ENCODE measurements around the gene ORM2. TPM values are rescaled to one million over a fixed set of nuclear protein-coding genes. Genes with fewer than 3 reads are reported as not detected.

The ORM2 gene
- total and polyA plus RNA-seq, 2 of the 13 experiments (the other 11 are each of a cell fraction or from before 2014, with no cell fraction given): 565 to 824 TPM

DNA sequence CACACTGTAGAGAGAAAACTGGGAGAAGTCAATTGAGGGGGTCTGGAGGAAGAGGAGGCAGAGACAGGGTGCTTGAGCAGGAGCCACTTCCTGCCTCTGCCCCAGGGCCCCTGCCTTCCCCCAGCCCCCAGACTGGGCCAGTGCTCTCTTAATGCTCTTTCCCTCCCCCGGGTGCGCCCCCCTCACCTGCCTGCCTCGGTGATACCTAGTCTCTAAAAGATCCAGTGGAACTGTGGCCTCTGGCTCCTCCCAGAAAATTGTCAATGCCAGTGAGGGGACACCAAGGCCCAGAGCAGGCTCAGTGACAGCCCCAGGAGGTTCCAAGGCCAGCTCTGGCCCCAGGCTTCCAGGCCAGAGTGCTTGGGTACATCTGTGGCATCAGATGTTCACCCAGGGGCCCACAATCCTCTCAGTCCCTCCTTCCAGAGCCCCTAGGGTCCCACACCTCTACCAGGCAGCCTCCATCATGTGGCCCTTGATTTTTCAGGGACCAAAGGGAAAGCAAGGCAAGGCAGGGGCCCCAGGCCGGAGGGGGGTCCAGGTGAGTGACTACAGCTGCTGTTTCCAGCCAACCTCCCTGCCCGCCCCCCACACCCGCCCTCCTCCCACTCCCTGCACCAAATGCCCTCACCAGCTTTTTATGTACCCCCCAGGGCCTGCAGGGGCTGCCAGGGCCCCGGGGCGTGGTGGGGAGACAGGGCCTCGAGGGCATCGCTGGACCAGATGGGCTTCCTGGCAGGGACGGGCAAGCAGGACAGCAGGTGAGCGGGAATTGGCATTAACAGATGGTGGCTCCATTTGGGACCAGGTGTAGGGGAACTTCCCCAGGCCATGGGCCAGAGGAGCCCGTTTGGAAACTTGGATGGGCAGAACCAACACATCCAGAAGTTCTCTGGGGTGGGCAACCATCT lies 39.8 kb upstream of the ORM2 start:
- no peak overlapping the region for H3K4me3 ChIP-seq (replicated peaks in 1 of 3; ENCODE audit: insufficient read depth in 1 of 3, low read depth in 2 of 3, low read length in 3 of 3)
- peaks cover 42 to 78% of the 10 kb centered on the region in 2 experiments for H3K36me3 ChIP-seq (replicated peaks in 1 of 2; ENCODE audit: control insufficient read depth in 1 of 2, insufficient read depth in 2 of 2, low read length in 2 of 2)
- in situ Hi-C loops (cut with HindIII; ENCODE audit: extremely low pct_ligation_motif_present, low pct_unique_long_range_greater_than_20kb) (loop anchor here (5.0 kb wide), 3 partner anchors 133 to 483 kb away; partner anchors contain the start of genes COL27A1 and KIF12), intact Hi-C loops (cut with micrococcal nuclease; ENCODE audit: unreplicated experiment) (loop anchor here (2.0 to 5.0 kb wide), 2 partner anchors 133 to 181 kb away; partner anchors contain the start of gene COL27A1)
- ChIA-PET CTCF (ENCODE audit: low intra/inter-chr PET ratio, low total read pairs) (interaction anchor here (1.8 to 1.9 kb wide), 2 partner anchors 182 to 207 kb away, joined by 18 to 21 read pairs; no protein-coding TSS in a partner anchor), POLR2A (interaction anchor here (1.0 to 3.2 kb wide), 4 partner anchors 115 to 218 kb away, joined by 3 to 24 read pairs (median 4); no protein-coding TSS in a partner anchor)
- H2AFZ ChIP-seq (ENCODE audit: low read length): no peak overlapping the region
- no peak overlapping the region for H3K27ac ChIP-seq (ENCODE audit: extremely low read length, insufficient read depth, low read length)
- no peaks in the 10 kb centered on the region for H3K79me2 ChIP-seq (ENCODE audit: insufficient read depth, low read length)
- no peaks in the 10 kb centered on the region for H3K27me3 ChIP-seq (ENCODE audit: control insufficient read depth in 1 of 2, insufficient read depth in 2 of 2, low read length in 2 of 2)
- FAIRE-seq (no peak), DNase-seq (ENCODE audit: low spot score) (no peak), ATAC-seq (peak; percentile 4; the same call in 1 of the 3 replicates)
- H4K20me1 ChIP-seq (ENCODE audit: insufficient read depth, low read length): no peaks in the 10 kb centered on the region
- WGBS (ENCODE audit: low lambda C conversion rate): 93% methylated on average over 11 of the region's 13 CpGs
- no TSS peak for BruUV-seq (replicated peaks)
- peak; percentile 81 for TF ChIP-seq AGO2 (optimal IDR thresholded peaks at IDR 0.05; ENCODE audit: low read depth, low read length)
- no peak for TF ChIP-seq YEATS2 (CRISPR knock-in tag; IDR thresholded peaks at IDR 0.05; ENCODE audit: borderline replicate concordance)
- peaks cover 7% of the 10 kb centered on the region for H3K9me3 ChIP-seq (ENCODE audit: low read length)
- no peak overlapping the region for H3K9ac ChIP-seq (ENCODE audit: insufficient read depth, low read depth, low read length)
- H3K4me2 ChIP-seq (ENCODE audit: low read depth, low read length): no peak overlapping the region
- no peaks in the 10 kb centered on the region for H3K4me1 ChIP-seq (ENCODE audit: insufficient read depth, low read length)

DNA sequence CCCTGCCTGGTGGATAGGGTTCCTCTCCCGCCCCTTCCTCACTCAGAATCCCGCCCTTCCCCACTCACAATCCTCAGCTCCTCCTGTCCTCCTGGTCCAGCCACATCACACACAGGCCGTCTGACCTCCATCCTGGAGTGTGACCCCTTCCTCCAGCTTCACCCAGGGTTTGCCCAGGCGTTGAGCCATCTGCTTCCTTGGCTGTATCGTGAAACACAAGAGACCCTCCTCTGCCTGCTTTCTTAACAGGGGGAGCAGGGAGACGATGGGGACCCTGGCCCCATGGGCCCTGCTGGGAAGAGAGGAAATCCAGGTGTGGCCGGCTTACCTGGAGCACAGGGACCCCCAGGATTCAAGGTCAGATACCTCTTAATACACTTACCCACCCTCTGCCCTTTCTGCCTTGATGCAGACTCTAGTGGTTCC lies 39.1 kb upstream of the ORM2 start:
- Histone ChIP-seq H3K27ac (ENCODE audit: extremely low read length, insufficient read depth, low read length) (no peak overlapping the region), H3K36me3 (replicated peaks in 1 of 2; ENCODE audit: control insufficient read depth in 1 of 2, insufficient read depth in 2 of 2, low read length in 2 of 2) (peaks cover 39 to 78% of the 10 kb centered on the region in 2 experiments), H3K79me2 (ENCODE audit: insufficient read depth, low read length) (no peaks in the 10 kb centered on the region), H3K9ac (ENCODE audit: insufficient read depth, low read depth, low read length) (no peak overlapping the region), H3K27me3 (ENCODE audit: control insufficient read depth in 1 of 2, insufficient read depth in 2 of 2, low read length in 2 of 2) (no peaks in the 10 kb centered on the region), H2AFZ (ENCODE audit: low read length) (no peak overlapping the region), H3K4me1 (ENCODE audit: insufficient read depth, low read length) (no peaks in the 10 kb centered on the region), H3K4me3 (replicated peaks in 1 of 3; ENCODE audit: insufficient read depth in 1 of 3, low read depth in 2 of 3, low read length in 3 of 3) (no peak overlapping the region), H4K20me1 (ENCODE audit: insufficient read depth, low read length) (no peaks in the 10 kb centered on the region), H3K9me3 (ENCODE audit: low read length) (peaks cover 10% of the 10 kb centered on the region), H3K4me2 (ENCODE audit: low read depth, low read length) (no peak overlapping the region)
- ChIA-PET POLR2A (interaction anchor here (1.0 to 3.2 kb wide), 8 partner anchors 116 to 218 kb away, joined by 3 to 24 read pairs (median 6); no protein-coding TSS in a partner anchor), CTCF (ENCODE audit: low intra/inter-chr PET ratio, low total read pairs) (interaction anchor here (1.8 to 1.9 kb wide), 2 partner anchors 183 to 208 kb away, joined by 18 to 21 read pairs; no protein-coding TSS in a partner anchor)
- FAIRE-seq (no peak), DNase-seq (ENCODE audit: low spot score) (no peak), ATAC-seq (peak; percentile 24)
- in situ Hi-C loops (cut with HindIII; ENCODE audit: extremely low pct_ligation_motif_present, low pct_unique_long_range_greater_than_20kb): loop anchor here (5.0 kb wide), 3 partner anchors 133 to 483 kb away; partner anchors contain the start of genes COL27A1 and KIF12
- 86% methylated on average over 6 of the region's 7 CpGs for WGBS (ENCODE audit: low lambda C conversion rate)
- BruUV-seq (replicated peaks): no TSS peak
- intact Hi-C loops (cut with micrococcal nuclease; ENCODE audit: unreplicated experiment): loop anchor here (2.0 to 5.0 kb wide), 2 partner anchors 133 to 182 kb away; partner anchors contain the start of gene COL27A1
- TF ChIP-seq, protein P1, sequence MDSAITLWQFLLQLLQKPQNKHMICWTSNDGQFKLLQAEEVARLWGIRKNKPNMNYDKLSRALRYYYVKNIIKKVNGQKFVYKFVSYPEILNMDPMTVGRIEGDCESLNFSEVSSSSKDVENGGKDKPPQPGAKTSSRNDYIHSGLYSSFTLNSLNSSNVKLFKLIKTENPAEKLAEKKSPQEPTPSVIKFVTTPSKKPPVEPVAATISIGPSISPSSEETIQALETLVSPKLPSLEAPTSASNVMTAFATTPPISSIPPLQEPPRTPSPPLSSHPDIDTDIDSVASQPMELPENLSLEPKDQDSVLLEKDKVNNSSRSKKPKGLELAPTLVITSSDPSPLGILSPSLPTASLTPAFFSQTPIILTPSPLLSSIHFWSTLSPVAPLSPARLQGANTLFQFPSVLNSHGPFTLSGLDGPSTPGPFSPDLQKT (CRISPR knock-in tag; IDR thresholded peaks at IDR 0.05; ENCODE audit: borderline replicate concordance): no peak
- TF ChIP-seq BRD4 (CRISPR knock-in tag; IDR thresholded peaks at IDR 0.05): no peak
- TF ChIP-seq, protein P2, sequence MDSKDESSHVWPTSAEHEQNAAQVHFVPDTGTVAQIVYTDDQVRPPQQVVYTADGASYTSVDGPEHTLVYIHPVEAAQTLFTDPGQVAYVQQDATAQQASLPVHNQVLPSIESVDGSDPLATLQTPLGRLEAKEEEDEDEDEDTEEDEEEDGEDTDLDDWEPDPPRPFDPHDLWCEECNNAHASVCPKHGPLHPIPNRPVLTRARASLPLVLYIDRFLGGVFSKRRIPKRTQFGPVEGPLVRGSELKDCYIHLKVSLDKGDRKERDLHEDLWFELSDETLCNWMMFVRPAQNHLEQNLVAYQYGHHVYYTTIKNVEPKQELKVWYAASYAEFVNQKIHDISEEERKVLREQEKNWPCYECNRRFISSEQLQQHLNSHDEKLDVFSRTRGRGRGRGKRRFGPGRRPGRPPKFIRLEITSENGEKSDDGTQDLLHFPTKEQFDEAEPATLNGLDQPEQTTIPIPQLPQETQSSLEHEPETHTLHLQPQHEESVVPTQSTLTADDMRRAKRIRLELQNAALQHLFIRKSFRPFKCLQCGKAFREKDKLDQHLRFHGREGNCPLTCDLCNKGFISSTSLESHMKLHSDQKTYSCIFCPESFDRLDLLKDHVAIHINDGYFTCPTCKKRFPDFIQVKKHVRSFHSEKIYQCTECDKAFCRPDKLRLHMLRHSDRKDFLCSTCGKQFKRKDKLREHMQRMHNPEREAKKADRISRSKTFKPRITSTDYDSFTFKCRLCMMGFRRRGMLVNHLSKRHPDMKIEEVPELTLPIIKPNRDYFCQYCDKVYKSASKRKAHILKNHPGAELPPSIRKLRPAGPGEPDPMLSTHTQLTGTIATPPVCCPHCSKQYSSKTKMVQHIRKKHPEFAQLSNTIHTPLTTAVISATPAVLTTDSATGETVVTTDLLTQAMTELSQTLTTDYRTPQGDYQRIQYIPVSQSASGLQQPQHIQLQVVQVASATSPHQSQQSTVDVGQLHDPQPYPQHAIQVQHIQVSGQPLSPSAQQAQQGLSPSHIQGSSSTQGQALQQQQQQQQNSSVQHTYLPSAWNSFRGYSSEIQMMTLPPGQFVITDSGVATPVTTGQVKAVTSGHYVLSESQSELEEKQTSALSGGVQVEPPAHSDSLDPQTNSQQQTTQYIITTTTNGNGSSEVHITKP (CRISPR knock-in tag; IDR thresholded peaks at IDR 0.05; ENCODE audit: low read depth): no peak
- TF ChIP-seq XBP1 (CRISPR knock-in tag; IDR thresholded peaks at IDR 0.05): no peak
- TF ChIP-seq, protein P3, sequence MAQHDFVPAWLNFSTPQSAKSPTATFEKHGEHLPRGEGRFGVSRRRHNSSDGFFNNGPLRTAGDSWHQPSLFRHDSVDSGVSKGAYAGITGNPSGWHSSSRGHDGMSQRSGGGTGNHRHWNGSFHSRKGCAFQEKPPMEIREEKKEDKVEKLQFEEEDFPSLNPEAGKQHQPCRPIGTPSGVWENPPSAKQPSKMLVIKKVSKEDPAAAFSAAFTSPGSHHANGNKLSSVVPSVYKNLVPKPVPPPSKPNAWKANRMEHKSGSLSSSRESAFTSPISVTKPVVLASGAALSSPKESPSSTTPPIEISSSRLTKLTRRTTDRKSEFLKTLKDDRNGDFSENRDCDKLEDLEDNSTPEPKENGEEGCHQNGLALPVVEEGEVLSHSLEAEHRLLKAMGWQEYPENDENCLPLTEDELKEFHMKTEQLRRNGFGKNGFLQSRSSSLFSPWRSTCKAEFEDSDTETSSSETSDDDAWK (CRISPR knock-in tag; IDR thresholded peaks at IDR 0.05): no peak
- no peak for TF ChIP-seq ZKSCAN5 (CRISPR knock-in tag; IDR thresholded peaks at IDR 0.05)

Data from HepG2 (cell line).